ENCODE data around the gene BACE1.

BACE1 gene

DNA sequence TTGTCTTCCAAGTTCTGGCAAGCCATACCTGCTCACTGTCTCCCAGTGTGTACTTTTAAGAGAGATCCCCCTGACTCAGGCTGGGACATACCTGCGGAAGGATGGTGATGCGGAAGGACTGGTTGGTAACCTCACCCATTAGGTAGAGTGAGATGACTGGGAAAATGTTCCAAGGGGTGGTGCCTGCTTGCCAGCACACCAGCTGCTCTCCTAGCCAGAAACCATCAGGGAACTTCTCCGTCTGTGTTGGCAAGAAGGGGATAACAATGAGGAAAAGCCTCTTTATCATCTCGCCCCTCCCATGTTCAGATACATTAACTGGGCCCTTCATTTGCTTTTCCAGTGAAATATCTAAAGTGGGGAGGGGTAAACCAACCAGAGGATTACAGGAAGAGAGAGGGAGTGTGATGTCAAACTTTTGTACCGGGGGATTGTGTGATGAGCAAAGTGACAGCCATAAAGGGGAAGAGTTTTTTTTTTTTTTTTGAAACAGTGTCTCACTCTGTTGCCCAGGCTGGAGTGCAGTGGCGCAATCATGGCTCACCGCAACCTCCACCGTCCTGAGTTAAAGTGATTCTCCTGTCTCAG, 25.2 kb downstream of the BACE1 start, which contains the start of gene BACE1-AS:
Gene BACE1-AS, plus strand, starts transcription at position 538 of the 588 bp plus-strand sequence.
- TF ChIP-seq, protein P1, sequence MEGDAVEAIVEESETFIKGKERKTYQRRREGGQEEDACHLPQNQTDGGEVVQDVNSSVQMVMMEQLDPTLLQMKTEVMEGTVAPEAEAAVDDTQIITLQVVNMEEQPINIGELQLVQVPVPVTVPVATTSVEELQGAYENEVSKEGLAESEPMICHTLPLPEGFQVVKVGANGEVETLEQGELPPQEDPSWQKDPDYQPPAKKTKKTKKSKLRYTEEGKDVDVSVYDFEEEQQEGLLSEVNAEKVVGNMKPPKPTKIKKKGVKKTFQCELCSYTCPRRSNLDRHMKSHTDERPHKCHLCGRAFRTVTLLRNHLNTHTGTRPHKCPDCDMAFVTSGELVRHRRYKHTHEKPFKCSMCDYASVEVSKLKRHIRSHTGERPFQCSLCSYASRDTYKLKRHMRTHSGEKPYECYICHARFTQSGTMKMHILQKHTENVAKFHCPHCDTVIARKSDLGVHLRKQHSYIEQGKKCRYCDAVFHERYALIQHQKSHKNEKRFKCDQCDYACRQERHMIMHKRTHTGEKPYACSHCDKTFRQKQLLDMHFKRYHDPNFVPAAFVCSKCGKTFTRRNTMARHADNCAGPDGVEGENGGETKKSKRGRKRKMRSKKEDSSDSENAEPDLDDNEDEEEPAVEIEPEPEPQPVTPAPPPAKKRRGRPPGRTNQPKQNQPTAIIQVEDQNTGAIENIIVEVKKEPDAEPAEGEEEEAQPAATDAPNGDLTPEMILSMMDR (IDR thresholded peaks at IDR 0.05; ENCODE audit: control extremely low read depth, extremely low read depth, low read depth, missing control alignments) = no peak
- POLR2A ChIA-PET = no interaction called here
- CTCF ChIA-PET = interaction anchor here (3.0 kb wide), 1 partner anchor 11 kb away, joined by 5 read pairs; no protein-coding TSS in a partner anchor
- DNase-seq (ENCODE audit: extremely low spot score) = no peak

DNA sequence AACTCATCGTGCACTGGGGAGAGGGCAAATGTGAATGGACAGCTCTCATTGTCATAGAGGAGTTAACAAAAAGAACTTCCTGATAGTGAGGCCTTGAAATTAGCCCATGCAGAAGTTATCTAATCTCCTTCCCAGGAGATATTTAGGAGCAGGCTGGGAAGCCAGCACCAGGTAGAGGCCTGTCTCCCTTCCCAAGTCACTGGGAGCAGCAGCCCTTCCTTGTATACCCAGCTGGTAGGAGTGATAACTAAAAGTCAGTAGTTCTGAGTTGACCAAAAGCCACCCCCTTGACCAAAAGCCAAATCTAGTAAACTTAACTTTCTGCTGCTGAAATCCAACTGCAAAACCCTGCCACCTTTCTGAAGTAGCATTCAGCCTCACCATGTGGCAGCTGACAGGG, 26.3 kb downstream of the BACE1 start:
- ChIA-PET POLR2A (no interaction called here), CTCF (interaction anchor here (2.6 to 3.0 kb wide), 2 partner anchors 12 to 18 kb away, joined by 5 to 7 read pairs; no protein-coding TSS in a partner anchor)
- TF ChIP-seq, protein P1 (IDR thresholded peaks at IDR 0.05; ENCODE audit: control extremely low read depth, extremely low read depth, low read depth, missing control alignments) = no peak
- no peak for DNase-seq (ENCODE audit: extremely low spot score)

DNA sequence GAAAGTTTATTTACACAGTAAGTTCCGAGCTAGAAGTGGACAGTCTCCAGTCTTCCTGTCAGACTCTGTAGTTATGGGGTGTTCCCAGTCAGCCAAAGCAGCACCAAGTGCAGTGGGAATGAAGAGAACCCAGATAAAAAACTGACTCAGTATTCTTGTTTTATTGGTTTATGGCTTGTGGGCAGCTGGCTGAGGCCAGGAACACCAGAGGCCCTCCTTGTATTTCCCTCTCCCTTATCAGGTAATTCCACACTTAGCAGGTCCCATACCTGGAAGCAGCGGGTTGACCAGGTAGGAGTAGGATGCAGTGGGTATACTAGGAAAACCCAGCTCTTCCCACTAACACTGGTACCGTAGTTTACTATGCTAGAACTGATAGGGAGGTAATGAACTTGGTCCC, 28.4 kb downstream of the BACE1 start:
- DNase-seq (ENCODE audit: extremely low spot score) = no peak
- TF ChIP-seq, protein P1 (IDR thresholded peaks at IDR 0.05; ENCODE audit: control extremely low read depth, extremely low read depth, low read depth, missing control alignments) = no peak
- ChIA-PET CTCF (interaction anchor here (2.6 kb wide), 1 partner anchor 16 kb away, joined by 7 read pairs; no protein-coding TSS in a partner anchor), POLR2A (no interaction called here)

DNA sequence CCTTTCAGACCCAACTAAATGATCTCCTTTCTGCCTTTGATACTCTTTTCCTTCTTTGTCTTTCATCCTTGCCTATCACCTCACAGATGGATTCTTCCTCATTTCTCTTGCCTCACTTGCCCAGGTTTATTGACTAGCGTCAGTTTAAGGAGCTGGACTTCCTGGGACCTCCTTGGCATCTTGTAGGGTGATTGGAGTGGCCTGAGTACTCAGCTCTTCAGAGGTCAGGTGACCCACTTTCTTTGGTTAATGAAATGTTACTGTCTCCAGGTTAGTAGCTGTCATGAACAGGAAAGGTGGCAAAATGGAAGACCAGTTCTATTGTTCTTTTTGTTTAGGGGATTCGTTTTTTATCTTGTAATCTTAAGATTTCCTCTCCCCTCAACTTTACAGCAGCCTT, 29.5 kb downstream of the BACE1 start:
- DNase-seq (ENCODE audit: extremely low spot score) = no peak
- TF ChIP-seq, protein P1 (IDR thresholded peaks at IDR 0.05; ENCODE audit: control extremely low read depth, extremely low read depth, low read depth, missing control alignments) = no peak
- ChIA-PET POLR2A (no interaction called here), CTCF (interaction anchor here (1.6 kb wide), 2 partner anchors 10 to 15 kb away, joined by 4 to 6 read pairs; no protein-coding TSS in a partner anchor)

DNA sequence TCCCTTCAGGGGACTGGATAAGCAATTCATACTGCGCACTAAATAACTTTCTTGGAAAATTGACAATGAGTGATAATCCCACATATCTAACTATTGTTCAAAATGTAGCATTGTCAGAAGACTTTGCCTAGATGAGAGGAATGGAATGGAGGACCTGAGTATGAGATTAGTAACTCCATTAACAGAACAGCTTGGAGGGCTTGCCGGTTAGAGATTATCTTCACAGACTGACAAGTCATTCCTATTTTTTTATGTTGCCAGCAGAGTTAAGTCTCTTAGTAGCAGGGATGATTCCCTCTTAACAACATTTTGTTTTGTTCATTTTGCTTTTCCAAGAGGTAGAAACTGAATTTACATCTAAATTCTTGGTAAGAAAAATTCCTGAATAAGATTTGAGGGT, 32.0 kb downstream of the BACE1 start:
- CTCF ChIA-PET = no interaction called here
- DNase-seq (ENCODE audit: extremely low spot score) = no peak
- POLR2A ChIA-PET = no interaction called here
- TF ChIP-seq, protein P1 (IDR thresholded peaks at IDR 0.05; ENCODE audit: control extremely low read depth, extremely low read depth, low read depth, missing control alignments) = no peak

DNA sequence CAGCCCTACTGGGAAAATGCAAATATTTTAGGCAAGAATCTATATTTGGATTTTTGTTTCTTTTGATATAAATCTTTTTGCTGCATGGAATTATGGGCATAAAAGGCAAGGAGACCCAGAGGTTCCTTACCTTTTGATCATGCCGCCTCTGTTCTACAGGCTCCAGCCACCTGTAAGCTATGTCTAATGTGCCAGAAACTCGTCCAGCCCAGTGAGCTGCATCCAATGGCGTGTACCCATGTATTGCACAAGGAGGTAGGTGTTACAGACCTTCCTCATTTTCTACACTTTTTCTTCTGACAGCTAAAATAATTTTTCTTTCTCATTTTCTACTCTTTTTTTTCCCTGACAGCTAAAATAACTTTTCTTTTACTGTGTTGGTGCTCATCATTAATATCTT, 33.1 kb downstream of the BACE1 start:
- ChIA-PET POLR2A (no interaction called here), CTCF (no interaction called here)
- DNase-seq (ENCODE audit: extremely low spot score) = no peak
- TF ChIP-seq, protein P1 (IDR thresholded peaks at IDR 0.05; ENCODE audit: control extremely low read depth, extremely low read depth, low read depth, missing control alignments) = no peak

Measured in GM10248 (cell line).